ENCODE measurements around the gene RFK.
"Not testable (repeated sequence)": the region's sequence is repeated elsewhere in the genome, so short reads cannot be mapped to it uniquely, and the experiment has no call there.

Gene RFK

DNA sequence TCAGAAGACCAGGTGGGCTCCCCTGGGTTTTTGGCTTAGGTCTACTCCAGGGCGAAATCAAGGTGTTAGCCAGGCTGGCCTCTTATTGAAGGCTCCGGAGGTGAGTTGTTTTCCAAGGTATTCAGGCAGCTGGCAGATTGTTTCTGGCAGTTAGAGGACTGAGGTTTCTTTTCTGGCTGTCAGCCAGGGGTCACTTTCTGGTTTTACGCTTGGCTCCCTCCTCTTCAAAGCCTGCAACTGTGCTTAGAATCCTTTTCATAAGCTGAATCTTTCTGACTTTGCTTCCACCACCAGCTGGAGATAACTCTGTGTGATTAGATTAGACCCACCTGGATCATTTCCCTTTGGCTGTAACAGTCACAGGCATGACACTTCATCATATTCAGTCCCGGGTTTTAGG lies 24.6 kb downstream of the RFK start:
- no peak for DNase-seq

DNA sequence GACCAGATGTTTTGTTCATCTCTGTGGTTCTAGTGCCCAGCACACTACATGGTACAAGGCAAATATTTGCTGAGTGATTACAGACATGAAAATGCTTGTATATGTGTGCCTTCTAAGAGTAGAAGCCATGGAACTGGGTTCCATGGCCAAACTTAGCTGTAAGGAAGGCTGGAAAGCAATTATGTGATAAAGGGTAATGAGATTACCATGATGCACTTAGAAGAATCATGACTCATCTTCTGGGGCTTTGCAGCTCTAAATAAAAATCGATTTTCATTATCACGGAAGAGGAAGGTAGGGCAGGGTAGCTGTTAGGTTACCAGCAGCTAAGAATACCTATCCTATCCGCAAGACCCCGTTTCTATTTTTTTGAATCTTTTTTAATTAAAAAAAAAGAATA lies 28.0 kb downstream of the RFK start:
- no peak for DNase-seq

DNA sequence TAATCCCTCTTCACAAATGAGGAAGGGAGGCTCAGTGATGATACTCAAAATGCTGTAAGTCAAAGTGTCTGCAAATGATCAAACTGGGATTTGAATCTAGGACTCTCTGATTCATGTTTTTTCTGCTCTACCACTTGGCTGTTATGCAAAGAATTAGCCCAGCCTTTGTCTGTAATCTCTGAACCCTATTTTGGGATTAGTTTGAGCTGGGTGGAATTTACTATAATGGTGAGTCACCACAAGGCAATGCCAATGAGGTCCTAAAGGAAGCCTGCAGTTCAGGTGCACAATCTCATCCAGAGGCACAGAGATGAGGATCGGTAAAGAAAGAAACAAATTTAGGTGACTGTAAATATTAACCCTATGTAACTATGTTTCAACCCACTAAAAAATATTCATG lies 29.2 kb downstream of the RFK start:
- no peak for DNase-seq

DNA sequence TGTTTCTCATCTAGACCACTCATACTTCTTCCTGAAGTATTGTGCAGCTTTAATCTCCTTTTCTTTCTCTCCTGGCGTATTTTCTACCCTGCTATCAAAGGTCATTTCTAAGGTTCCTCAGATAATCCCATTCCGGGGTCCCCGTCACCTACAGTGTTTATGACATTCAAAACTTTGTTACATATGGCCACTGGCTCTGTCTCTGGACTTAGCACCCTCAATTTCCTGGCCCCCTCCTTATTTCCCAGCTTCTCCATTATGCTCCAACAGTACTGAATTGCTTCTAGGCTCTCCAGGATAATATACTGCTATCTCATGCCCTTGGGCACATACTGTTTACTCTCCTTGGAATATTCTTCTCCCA lies 31.2 kb downstream of the RFK start:
- DNase-seq, result no peak

DNA sequence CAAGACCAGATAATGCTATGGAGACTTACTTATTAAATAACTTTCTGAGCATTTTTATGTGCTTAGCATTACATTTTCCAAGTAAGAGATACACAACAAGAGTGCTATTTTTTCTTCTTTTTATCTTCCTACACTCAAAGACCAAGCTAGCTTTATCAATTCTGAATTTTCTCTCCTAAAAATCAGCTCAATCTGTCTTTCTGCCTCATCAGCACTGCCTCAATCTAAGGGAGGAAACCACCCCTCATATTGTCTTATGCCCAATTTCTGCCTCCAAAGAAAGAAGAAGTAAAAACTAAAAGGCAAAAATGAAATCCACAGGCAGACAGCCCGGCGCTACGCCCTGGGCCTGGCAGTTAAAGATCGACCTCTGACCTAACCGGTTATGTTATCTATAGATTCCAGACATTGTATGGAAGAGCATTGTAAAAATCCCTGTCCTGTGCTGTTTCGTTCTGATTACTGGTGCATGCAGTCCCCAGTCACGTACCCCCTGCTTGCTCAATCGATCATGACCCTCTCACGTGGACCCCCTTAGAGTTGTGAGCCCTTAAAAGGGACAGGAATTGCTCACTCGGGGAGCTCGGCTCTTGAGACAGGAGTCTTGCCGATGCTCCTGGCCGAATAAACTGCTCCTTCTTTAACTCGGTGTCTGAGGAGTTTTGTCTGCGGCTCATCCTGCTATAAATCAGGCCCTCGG lies 31.7 kb downstream of the RFK start:
- not testable (repeated sequence) for DNase-seq

DNA sequence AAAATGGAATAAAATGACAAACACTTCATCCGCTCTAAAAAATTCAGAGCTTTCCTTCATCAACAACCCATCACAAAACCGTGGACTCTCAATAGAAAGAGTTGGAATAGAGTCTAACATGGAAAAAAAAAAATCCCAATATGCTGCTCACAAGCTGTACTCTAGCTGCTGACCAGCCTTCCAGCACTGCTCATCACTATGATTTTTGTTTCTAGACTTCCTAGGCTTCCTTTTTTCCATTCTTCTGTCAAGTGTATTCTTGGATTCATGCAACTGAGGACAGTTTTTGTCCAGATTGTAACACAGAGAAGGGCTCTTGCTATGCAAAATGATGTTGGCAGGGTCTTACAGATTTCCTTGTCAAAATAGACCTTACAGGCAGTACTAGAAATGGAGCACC lies 34.5 kb downstream of the RFK start:
- no peak for DNase-seq

DNA sequence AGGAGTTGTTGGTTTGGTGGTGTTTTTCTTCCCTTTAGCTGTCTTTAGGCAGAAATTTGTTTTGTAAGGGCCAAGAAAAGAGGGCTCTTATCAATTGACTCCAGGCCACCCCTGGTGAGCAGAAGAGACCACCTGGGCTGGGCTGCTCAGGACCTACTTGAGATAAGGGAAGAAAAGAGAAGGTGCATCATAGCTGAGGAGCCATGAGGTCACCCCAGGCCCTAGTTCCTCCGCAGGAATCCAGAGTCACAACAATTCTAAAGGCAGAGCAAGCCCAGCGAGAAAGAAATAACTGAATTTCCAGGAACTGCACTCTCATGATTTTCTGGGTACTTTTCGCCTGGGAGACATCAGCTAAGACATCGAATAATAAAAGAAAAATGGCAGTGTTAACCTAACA lies 34.9 kb downstream of the RFK start:
- no peak for DNase-seq

DNA sequence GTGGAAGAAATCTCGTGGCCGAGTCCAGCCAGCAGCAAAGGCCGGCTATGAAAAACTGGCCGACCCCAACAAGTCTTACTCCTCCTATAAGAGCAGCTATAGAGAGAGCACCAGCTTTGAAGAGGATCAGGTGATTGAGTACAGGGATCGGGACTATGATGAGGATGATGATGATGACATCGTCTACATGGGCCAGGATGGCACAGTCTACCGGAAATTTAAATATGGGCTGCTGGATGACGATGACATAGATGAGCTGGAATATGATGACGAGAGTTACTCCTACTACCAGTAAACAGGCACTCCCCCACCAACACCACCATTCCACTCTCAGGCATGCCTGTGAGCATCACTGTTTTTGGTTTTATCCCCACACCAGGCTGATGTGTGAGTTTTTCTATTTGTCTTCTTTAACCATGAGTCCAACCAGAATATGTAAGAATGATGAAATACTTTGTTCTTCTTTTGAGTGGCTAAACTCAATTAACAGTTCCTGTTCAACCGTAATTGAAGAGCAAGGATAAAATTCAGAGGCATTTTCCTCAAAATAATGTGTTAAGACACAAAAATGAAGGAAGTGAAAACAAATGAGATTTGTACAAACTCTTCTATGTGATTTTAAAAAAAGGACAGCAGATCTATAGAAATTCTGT lies 35.5 kb downstream of the RFK start:
- no peak for DNase-seq

DNA sequence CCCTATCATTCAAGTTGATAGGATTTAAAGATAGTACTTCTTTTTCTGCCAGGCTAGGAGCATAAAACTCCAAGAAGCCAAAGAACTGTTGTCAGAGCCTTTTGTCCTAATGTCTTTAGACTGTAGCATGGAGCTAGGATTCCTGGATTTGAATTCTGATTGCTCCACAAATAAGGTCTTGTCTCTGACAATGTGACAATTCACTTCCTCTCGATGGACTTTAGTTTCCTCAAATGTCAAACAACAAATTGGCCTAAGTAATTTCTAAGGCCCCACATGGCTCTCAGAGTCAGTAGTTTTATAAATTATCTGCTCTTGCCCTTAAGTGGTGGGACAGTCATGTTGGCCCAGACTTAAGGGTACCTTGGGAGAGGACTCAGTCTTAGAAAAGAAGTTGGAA lies 36.7 kb downstream of the RFK start:
- no peak for DNase-seq

DNA sequence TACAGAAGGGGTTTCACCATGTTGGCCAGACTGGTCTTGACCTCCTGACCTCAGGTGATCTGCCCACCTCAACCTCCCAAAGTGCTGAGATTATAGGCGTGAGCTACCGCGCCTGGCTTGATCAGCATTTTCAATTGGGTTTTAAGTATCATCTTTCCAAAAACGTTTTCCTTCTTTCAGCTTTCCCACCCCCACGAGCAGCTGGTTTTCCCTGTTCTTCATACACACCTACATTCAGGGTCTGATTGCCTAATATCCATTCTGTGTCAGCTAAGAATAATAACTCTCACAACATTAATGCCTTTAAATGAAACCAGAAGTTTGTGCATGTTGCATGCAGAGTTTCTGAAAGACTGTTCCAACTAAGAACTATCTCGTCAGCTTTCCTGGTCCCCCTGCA lies 38.3 kb downstream of the RFK start:
- DNase-seq, result no peak

DNA sequence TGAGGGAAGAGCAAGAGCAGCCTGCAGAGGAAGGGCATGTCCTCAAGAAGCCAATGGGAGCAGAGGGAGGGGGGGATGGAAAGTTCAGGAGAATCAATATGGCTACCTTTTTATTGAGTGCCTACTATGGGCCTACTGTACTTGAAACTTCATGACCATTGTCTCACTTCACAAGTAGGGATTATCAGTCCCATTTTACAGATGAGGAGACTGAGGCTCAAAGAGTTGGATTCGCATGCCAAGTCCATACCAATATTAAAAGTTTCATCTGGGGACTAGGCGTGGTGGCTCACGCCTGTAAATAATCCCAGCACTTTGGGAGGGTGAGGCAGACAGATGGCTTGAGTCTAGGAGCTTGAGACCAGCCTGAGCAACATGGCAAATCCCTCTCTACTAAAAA lies 40.0 kb downstream of the RFK start:
- no peak for DNase-seq

DNA sequence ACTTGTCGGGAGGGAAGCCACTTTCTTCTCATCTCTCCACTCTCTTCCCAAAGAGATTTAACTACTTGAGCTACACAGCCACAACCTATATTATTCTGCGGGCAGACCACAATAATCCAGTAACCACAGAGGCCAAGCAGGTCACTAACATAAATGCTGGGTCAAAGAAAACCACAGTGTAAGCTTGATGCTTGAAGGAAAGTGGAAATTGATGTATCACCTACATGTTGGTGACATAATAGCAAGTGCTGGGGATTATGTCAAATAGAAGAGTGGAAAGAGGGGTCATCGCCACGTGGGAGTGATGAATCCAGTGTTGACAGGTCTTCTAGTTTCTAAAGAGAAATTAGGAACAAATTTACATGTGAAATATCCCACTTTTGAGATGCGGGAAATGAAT lies 40.9 kb downstream of the RFK start:
- no peak for DNase-seq

DNA sequence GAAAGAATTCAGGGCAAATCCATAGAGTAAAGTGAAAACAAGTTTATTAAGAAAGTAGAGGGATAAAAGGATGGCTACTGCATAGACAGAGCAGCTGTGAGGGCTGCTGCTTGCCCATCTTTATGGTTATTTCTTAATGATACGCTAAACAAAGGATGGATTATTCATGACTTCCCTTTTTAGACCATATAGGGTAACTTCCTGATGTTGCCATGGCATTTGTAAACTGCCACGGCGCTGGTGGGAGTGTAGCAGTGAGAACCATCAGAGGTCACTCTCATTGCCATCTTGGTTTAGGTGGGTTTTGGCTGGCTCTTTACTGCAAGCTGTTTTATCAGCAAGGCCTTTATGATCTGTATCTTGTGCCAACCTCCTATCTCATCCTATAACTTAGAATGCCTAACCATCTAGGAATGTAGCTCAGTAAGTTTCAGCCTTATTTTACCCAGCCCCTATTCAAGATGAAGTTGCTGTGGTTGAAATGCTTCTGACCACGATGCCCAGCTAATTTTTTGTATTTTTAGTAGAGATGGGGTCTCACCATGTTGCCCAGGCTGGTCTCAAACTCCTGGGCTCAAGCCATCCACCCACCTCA lies 42.1 kb downstream of the RFK start:
- no peak for DNase-seq

DNA sequence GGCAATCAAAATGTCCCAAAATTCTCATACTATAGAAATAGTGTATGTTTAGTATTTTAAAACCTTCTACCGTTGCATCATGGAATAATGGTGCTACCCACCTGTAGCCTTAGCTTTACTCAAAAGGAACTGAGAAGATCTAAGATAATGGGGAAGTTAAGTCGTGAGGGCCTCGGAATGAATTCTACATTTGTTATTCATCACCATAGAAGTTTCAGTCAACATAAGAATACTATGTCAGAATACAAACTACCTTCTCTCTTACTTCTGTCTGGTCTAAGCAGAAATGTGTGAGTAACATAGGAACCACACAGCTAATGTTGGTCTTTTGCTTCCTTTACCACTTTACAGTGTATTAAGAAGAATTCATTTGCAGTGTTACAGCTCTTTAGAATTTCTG lies 43.2 kb downstream of the RFK start:
- DNase-seq, result no peak

DNA sequence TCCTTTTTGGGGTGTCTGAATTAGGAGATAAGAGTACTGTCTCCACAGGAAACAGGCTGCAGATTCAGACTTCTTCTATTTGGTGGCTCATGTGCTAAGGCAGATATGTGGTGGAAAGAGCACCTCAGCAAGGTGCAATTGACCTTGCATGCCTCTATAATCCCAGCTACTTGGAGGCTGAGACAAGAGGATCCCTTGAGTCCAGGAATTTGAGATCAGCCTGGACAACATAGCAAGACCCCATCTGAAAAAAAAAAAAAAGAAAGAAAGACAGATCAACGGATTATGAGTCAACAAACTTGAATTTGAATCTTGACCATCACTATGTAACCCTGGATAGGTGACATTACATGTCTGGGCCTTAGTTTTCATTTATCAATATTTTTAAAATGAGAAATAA lies 44.4 kb downstream of the RFK start:
- no peak for DNase-seq

DNA sequence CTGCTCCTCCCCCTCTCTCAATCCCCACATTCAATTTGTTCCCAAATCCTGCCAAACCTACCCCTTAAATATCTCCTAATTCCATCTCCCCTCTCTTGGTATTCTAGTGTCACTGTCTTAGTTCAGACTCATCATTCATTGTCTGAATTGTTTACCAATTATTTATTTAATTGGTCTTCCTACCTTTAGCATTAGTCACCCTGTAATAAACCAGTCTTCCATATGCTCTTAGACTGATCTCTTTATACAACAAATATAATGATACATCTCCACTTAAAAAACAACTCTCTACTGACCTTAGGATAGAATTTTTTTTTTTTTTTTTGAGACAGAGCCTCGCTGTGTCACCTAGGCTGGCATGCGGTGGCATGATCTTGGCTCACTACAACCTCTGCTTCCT lies 51.4 kb downstream of the RFK start:
- no peak for DNase-seq

DNA sequence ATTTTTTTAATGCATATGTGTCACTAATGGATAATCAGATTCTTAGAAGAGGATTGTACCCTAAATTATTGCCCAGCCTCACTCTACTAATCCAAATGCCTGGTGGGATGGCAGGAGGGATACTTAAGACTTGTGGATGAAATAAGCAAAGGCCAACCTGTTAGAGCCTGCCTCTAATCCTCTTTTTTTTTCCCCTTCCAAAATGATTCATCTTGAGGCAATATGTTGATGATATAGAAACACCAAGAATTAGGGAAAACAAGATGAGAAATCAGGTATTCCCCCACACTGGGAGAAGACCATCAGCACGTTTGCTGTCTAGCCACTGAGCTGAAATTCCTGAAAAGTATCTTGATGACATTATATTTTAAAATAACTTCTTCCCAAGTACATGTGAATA lies 52.0 kb downstream of the RFK start:
- no peak for DNase-seq

DNA sequence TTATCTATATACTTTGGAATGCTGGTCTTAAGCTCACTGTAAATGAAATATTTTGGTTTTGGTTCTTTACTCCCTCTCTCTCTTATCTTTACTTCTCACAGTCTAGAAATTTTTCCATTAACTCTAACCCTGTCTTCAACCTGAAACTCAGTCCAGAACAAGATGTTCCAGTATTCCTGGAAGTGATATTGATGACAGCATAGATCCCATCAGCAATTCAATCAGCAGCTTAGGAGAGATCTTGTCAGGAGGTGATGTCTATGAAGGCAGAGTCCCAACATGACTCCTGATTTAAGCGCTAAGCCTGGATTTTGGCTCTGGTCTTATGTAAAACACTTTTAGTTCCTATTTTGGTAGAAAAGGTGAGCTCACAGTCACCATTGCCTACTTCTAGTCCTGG lies 52.6 kb downstream of the RFK start:
- DNase-seq, result no peak

DNA sequence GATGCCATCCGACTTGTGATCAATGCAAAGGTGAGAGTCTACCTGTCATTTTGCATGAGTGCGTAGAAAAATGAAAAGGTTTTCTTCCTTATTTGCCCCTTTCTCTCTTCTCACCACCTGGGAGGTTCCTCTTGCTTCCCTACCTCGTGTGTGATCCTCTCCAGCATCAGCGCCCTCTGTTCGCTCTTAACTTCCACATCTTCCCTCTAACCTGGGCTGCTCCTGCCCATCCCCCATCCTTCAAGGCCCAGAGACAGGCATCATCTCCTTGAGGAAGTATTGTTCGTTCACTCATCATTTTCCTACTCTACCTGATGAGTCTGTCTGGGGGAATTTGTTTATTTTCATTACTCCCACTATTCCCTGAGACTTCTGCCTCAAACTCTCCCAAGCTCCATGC lies 55.8 kb downstream of the RFK start:
- no peak for DNase-seq

DNA sequence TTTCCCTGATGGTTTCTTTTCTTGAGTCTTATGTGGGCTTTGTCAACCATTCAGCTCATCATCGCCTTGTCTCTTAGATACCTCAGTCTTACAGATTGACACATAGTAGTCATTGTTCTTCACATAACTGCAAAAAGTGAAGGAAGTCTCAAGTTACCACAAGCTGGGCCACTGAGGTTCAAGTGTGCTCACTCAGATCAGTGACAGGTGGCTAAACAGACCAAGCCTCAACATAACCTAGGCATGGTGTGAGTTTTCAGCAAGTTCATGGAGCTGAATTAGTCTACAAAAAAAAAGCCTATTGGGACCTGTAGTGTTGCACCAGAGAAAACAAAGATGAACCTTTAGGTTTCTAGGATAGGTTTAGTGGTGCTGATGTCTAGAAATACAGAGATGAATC lies 58.2 kb downstream of the RFK start:
- no peak for DNase-seq
